Activated naive CD8-positive, alpha-beta T cell treated with anti-CD3 and anti-CD28 coated beads, Interleukin-2, amount 50 U/mL, for 24 hours (primary cell): ENCODE data around the gene FOXA1.

ENCODE experiments used
- ATAC-seq: fragments of 150-1000 bp; cut with Tn5 transposase; one replicate; pipeline ENCODE4 v1.10.0; 2021
- DNase-seq: peaks from one replicate; pipeline ENCODE4 v3.0.0; 2021
- H3K27ac Mint-ChIP-seq: one replicate; pipeline ENCODE4 v1.8.0; 2021; ENCODE audit warnings: mild to moderate bottlenecking, mixed read lengths
- H3K27me3 Mint-ChIP-seq: one replicate; pipeline ENCODE4 v1.8.0; 2021; ENCODE audit warnings: mixed read lengths
- H3K36me3 Mint-ChIP-seq: one replicate; pipeline ENCODE4 v1.8.0; 2021; ENCODE audit warnings: low read depth, mixed read lengths
- H3K4me1 Mint-ChIP-seq: one replicate; pipeline ENCODE4 v1.8.0; 2021; ENCODE audit warnings: mixed read lengths
- H3K4me3 Mint-ChIP-seq: one replicate; pipeline ENCODE4 v1.8.0; 2021; ENCODE audit warnings: mild to moderate bottlenecking, moderate library complexity, mixed read lengths
- H3K9me3 Mint-ChIP-seq: one replicate; pipeline ENCODE4 v1.8.0; 2021; ENCODE audit warnings: mixed read lengths

The FOXA1 gene

GRCh38 chr14:37596790-37597472 is 1.9 kb upstream of the FOXA1 start:
- H3K27ac Mint-ChIP-seq: no peak overlapping the region
- no peak overlapping the region for H3K4me3 Mint-ChIP-seq
- no peak for ATAC-seq
- no peak for DNase-seq
- H3K4me1 Mint-ChIP-seq: peaks cover 33% of the 10 kb centered on the region
- peaks cover 21% of the 10 kb centered on the region for H3K36me3 Mint-ChIP-seq
- H3K9me3 Mint-ChIP-seq: peaks cover 23% of the 10 kb centered on the region
- H3K27me3 Mint-ChIP-seq: peaks cover 79% of the 10 kb centered on the region

GRCh38 chr14:37595809-37596621 is 966 bp upstream of the FOXA1 start:
- Mint-ChIP-seq H3K4me1 (peaks cover 33% of the 10 kb centered on the region), H3K36me3 (peaks cover 24% of the 10 kb centered on the region), H3K27me3 (peaks cover 76% of the 10 kb centered on the region), H3K27ac (peak overlapping the region; percentile 82), H3K4me3 (peak overlapping the region; percentile 74), H3K9me3 (peaks cover 26% of the 10 kb centered on the region)
- DNase-seq: peak; percentile 66
- ATAC-seq: peak; percentile 90

GRCh38 chr14:37594238-37594970 is 645 bp downstream of the FOXA1 start:
- no peak for ATAC-seq
- peak overlapping the region; percentile 67 for H3K4me3 Mint-ChIP-seq
- peaks cover 75% of the 10 kb centered on the region for H3K27me3 Mint-ChIP-seq
- H3K9me3 Mint-ChIP-seq: peaks cover 27% of the 10 kb centered on the region
- peaks cover 22% of the 10 kb centered on the region for H3K36me3 Mint-ChIP-seq
- peaks cover 27% of the 10 kb centered on the region for H3K4me1 Mint-ChIP-seq
- H3K27ac Mint-ChIP-seq: peak overlapping the region; percentile 59
- peak; percentile 41 for DNase-seq

GRCh38 chr14:37593511-37594237 is 1.4 kb downstream of the FOXA1 start:
- Mint-ChIP-seq H3K4me1 (peaks cover 22% of the 10 kb centered on the region), H3K36me3 (peaks cover 24% of the 10 kb centered on the region), H3K27me3 (peaks cover 75% of the 10 kb centered on the region), H3K4me3 (peak overlapping the region; percentile 67), H3K9me3 (peaks cover 29% of the 10 kb centered on the region), H3K27ac (no peak overlapping the region)
- DNase-seq: no peak
- ATAC-seq: no peak

- Mint-ChIP-seq H3K36me3 (peaks cover 24% of the 10 kb centered on the region), H3K27ac (peak overlapping the region; percentile 72), H3K27me3 (peaks cover 74% of the 10 kb centered on the region), H3K4me3 (no peak overlapping the region), H3K4me1 (peaks cover 21% of the 10 kb centered on the region), H3K9me3 (peaks cover 29% of the 10 kb centered on the region)
- DNase-seq (no peak), ATAC-seq (no peak)
These were observed 2.3 kb downstream of the FOXA1 start for GRCh38 chr14:37592482-37593408.

GRCh38 chr14:37591941-37592481 is 3.0 kb downstream of the FOXA1 start:
- ATAC-seq (no peak), DNase-seq (no peak)
- Mint-ChIP-seq H3K4me1 (peaks cover 21% of the 10 kb centered on the region), H3K9me3 (peaks cover 29% of the 10 kb centered on the region), H3K4me3 (no peak overlapping the region), H3K27me3 (peaks cover 76% of the 10 kb centered on the region), H3K27ac (no peak overlapping the region), H3K36me3 (peaks cover 20% of the 10 kb centered on the region)

- DNase-seq: no peak
- Mint-ChIP-seq H3K9me3 (peaks cover 28% of the 10 kb centered on the region), H3K4me3 (no peak overlapping the region)
These were observed 3.6 kb downstream of the FOXA1 start for GRCh38 chr14:37591311-37591940.

GRCh38 chr14:37590428-37591139 is 4.5 kb downstream of the FOXA1 start:
- ATAC-seq (no peak), DNase-seq (no peak)
- H3K4me1 Mint-ChIP-seq: peaks cover 11% of the 10 kb centered on the region
- peaks cover 17% of the 10 kb centered on the region for H3K36me3 Mint-ChIP-seq
- peaks cover 74% of the 10 kb centered on the region for H3K27me3 Mint-ChIP-seq
- no peak overlapping the region for H3K27ac Mint-ChIP-seq
- H3K4me3 Mint-ChIP-seq: no peak overlapping the region
- H3K9me3 Mint-ChIP-seq: peaks cover 26% of the 10 kb centered on the region

More at GRCh38 chr14:37591311-37591940, 3.6 kb downstream of the FOXA1 start:
- H3K27me3 Mint-ChIP-seq: peaks cover 75% of the 10 kb centered on the region
- peaks cover 20% of the 10 kb centered on the region for H3K36me3 Mint-ChIP-seq
- peak overlapping the region; percentile 74 for H3K27ac Mint-ChIP-seq
- no peak for ATAC-seq
- H3K4me1 Mint-ChIP-seq: peaks cover 18% of the 10 kb centered on the region

- no peak overlapping the region for H3K4me3 Mint-ChIP-seq
- no peak for DNase-seq
- H3K9me3 Mint-ChIP-seq: peaks cover 29% of the 10 kb centered on the region
- H3K27me3 Mint-ChIP-seq: peaks cover 81% of the 10 kb centered on the region
- no peak for ATAC-seq
- H3K36me3 Mint-ChIP-seq: peaks cover 17% of the 10 kb centered on the region
- peaks cover 10% of the 10 kb centered on the region for H3K4me1 Mint-ChIP-seq
- no peak overlapping the region for H3K27ac Mint-ChIP-seq
These were observed 5.2 kb downstream of the FOXA1 start for GRCh38 chr14:37589715-37590427.

GRCh38 chr14:37588956-37589714 is 5.9 kb downstream of the FOXA1 start:
- Mint-ChIP-seq H3K4me1 (peaks cover 8% of the 10 kb centered on the region), H3K27me3 (peaks cover 81% of the 10 kb centered on the region), H3K36me3 (peaks cover 15% of the 10 kb centered on the region), H3K4me3 (no peak overlapping the region), H3K9me3 (peaks cover 27% of the 10 kb centered on the region), H3K27ac (no peak overlapping the region)
- ATAC-seq (no peak), DNase-seq (no peak)

GRCh38 chr14:37588667-37588955 is 6.4 kb downstream of the FOXA1 start:
- ATAC-seq (no peak), DNase-seq (no peak)
- Mint-ChIP-seq H3K36me3 (peaks cover 15% of the 10 kb centered on the region), H3K27ac (no peak overlapping the region), H3K4me1 (peaks cover 4% of the 10 kb centered on the region), H3K9me3 (peaks cover 24% of the 10 kb centered on the region), H3K27me3 (peaks cover 76% of the 10 kb centered on the region), H3K4me3 (no peak overlapping the region)
